ENCODE data around the gene CTSW.

Gene CTSW

DNA sequence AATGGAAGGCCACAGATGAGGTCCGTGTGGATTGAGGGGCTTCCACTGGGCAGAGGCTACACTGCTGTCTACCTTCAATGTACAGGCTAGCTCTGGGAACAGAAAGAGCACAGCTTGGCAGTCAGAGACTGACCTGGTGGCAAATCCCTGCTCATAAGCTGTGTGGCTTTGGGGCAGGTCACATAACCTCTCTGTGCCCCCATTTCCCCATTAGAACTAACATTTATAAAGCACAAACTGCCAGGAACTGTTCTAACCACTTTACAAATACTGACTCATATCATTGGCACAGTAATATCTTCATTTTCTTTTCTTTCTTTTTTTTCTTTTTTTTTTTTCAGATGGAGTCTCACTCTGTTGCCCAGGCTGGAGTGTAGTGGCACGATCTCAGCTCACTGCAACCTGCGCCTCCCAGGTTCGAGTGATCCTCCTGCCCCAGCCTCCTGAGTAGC lies 17.4 kb downstream of the CTSW start:
- TF ChIP-seq, protein P1, sequence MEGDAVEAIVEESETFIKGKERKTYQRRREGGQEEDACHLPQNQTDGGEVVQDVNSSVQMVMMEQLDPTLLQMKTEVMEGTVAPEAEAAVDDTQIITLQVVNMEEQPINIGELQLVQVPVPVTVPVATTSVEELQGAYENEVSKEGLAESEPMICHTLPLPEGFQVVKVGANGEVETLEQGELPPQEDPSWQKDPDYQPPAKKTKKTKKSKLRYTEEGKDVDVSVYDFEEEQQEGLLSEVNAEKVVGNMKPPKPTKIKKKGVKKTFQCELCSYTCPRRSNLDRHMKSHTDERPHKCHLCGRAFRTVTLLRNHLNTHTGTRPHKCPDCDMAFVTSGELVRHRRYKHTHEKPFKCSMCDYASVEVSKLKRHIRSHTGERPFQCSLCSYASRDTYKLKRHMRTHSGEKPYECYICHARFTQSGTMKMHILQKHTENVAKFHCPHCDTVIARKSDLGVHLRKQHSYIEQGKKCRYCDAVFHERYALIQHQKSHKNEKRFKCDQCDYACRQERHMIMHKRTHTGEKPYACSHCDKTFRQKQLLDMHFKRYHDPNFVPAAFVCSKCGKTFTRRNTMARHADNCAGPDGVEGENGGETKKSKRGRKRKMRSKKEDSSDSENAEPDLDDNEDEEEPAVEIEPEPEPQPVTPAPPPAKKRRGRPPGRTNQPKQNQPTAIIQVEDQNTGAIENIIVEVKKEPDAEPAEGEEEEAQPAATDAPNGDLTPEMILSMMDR (IDR thresholded peaks at IDR 0.05) = no peak

DNA sequence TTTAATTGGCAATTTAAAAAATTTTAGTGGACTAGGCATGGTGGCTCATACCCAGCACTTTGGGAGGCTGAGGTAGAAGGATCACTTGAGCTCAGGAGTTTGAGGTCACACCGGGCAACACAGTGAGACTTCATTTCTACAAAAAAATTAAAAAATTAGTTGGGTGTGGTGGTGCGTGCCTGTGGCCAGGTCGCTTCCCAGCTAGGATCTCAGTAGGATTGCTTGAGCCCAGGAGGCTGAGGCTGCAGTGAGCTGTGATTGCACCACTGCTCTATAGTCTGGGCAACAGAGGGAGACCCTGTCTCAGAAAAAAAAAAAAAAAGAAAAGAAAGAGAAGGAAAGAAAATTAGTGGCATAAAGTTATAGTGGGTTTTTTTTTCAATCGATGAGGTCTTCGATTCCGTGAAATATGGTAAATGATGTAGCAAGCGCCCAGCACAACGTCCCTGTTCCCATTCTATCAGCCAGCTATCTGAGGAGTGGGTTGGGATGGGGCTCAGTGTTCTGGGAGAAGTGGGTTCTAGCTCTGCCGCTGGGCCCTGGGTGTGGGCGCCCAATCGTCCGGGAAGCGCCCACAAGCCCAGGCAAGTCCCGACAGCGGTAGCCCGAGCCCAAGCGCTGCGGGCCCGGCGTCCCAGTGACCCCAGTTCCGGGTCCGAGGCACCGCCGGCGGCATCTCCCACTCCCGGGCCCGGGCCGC lies 19.2 kb downstream of the CTSW start:
- TF ChIP-seq, protein P1 (IDR thresholded peaks at IDR 0.05) = no peak

DNA sequence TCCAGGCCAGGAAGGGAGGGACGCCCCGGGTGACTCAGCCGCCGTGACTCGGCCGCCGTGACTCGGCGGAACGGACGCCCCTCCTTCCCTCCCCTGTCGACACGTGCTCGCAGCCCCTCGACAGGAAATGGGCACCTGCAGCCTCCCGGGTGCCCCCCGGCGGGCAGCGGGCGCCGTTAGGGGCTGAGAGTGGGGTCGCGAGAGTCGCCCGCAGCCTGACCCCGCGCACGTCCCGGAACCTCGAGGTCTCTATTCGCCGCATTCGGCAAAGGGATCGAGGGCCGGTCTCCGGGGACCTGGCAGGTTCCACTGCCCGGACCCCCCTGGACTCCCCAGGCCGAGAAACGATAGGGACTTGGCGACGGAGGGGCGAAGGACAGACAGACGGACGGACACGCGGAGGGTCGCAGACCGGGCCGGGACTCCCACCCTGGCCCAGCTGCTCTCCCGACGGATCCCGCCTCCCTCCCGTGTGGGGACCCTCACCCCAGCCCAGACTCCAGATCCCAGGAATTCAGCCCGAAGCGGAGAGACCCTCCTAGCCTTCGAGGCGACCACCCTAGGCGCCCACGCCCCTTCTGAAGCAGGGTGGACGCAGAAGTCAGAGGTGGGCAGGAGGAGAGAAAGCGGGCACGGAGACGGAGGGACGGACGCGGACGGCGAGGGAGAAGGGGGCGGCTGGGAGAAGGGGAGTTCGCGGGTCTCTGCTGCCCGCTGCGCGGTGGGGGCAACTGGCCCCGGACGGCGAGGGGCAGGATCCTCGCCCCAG lies 19.9 kb downstream of the CTSW start:
- TF ChIP-seq, protein P1 (IDR thresholded peaks at IDR 0.05) = no peak

DNA sequence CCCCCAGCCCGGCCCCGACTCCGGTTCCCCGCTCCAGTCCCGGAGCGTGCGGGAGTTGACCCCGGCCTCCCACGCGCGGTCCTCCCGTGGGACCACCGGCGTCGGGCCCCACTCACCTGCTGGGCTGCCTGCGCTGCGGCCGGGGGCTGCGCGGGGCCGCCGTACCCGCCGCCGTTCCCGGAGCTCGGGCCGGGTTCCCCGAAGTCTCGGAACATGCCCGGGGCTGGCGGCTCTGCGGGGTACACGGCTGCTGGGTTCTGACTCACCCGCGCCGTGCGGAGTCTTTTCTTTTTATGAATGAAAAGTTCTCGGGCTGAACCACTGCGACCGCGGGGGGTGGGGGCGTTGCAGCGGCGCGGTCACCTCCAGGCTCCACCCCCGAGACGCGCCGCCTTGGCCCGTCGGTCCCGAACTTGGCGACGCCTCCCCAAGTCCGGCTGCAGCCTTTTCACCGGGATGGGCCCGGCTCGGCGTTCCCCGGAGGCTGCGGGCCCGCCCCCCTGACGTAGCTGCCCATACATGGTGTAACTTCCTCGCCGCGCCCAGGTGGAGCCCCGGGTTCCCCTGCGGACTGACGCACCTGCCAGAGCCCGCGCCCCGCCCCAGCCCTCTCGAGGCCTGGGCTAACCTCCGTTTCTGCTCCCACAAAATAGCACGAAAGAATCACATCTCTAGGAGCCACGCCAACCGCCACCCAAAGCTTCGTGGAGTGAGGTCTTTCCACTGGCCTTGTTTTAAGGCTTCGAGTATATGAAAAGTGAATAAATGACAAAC lies 20.7 kb downstream of the CTSW start, which contains the start of gene FOSL1:
Gene FOSL1, minus strand, starts transcription at position 264 of the 774 bp plus-strand sequence. Its CDS starts 49 bp downstream, at position 215.
- TF ChIP-seq, protein P1 (IDR thresholded peaks at IDR 0.05) = no peak

DNA sequence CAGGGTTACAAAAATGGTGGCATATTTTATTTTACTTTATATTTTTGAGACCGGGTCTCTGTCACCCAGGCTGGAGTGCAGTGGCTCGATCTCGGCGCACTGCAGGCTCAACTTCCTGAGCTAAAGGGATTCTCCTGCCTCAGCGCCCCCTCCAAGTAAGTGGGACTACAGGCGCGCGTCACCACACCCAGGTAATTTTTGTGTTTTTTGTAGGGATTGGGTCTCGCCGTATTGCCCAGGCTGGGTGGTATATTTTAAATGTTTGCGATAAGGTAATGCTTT lies 21.2 kb downstream of the CTSW start:
- TF ChIP-seq, protein P1 (IDR thresholded peaks at IDR 0.05) = no peak

DNA sequence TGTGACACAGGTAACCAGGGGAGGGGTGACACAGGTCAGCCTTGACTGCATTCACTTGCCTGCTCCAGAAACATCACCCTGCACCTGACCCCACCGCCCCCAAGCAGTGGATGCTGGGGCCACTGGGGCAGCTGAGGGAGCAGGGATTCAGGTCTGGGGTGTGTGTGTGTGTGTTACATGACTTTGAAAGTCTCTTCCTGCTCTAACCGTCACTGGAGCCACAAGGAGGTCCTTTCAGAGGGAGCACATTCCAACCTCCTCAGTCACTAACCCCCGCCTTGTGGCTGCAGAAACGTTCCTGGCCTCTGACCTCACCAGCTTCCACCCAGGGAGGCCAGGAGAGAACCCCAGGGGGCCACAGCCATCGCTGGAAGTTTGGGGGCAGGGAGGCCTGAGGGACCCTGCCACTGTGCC lies 23.4 kb downstream of the CTSW start:
- TF ChIP-seq, protein P1 (IDR thresholded peaks at IDR 0.05) = no peak

DNA sequence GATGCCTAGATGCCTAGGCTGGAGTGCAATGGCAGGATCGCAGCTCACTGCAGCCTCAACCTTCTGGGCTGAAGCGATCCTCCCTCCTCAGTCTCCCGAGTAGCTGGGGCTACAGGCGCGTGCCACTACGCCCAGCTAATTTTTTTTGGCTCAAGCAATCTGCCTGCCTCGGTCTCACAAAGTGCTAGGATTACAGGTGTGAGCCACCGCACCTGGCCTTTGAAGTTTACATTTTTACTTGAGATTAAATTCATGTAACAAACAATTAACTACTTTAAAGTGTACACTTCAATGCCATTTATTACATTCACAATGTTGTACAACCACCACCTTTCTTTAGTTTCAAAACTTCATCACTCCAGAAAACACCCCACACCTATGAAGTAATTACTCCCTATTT lies 24.1 kb downstream of the CTSW start:
- TF ChIP-seq, protein P1 (IDR thresholded peaks at IDR 0.05) = no peak
